C4-2B (cell line): ENCODE results near the gene SOCS4.
"Not testable (repeated sequence)": the region's sequence is repeated elsewhere in the genome, so short reads cannot be mapped to it uniquely, and the experiment has no call there.

Source experiments
- CTCF ChIP-seq: fragments of 450-650 bp; conservative IDR thresholded peaks from 2 replicates; pipeline ENCODE4 v1.5.1; 2017; ENCODE audit warnings: mild to moderate bottlenecking
- ZFX ChIP-seq: fragments of 450-650 bp; IDR thresholded peaks from 2 replicates; pipeline ENCODE4 v1.6.1; 2017

GRCh38 chr14:55037995-55038394 is 11.0 kb downstream of the SOCS4 start:
- not testable (repeated sequence) for TF ChIP-seq CTCF, ZFX
